Memory B cell (primary cell): ENCODE measurements around the gene UFSP2.

Experiments used
- ATAC-seq: fragments of 150-1000 bp; cut with Tn5 transposase; 2 replicates; pipeline ENCODE4 v1.10.0; 2021; ENCODE audit warnings: low read depth, mild to moderate bottlenecking, moderate library complexity
- DNase-seq, 2 donors: peaks; one replicate each; pipeline ENCODE4 v3.0.0; 2022; ENCODE audit warnings: low spot score in 2 of 2
- H3K27ac Mint-ChIP-seq: one replicate; pipeline ENCODE4 v1.8.0; 2022; ENCODE audit warnings: mild to moderate bottlenecking, moderate library complexity, mixed read lengths
- H3K27me3 Mint-ChIP-seq: one replicate; pipeline ENCODE4 v1.8.0; 2022; ENCODE audit warnings: mixed read lengths
- H3K36me3 Mint-ChIP-seq: one replicate; pipeline ENCODE4 v1.8.0; 2022; ENCODE audit warnings: mild to moderate bottlenecking, mixed read lengths
- H3K4me1 Mint-ChIP-seq: one replicate; pipeline ENCODE4 v1.8.0; 2022; ENCODE audit warnings: mixed read lengths
- H3K4me3 Mint-ChIP-seq: one replicate; pipeline ENCODE4 v1.8.0; 2022; ENCODE audit warnings: mild to moderate bottlenecking, moderate library complexity, mixed read lengths
- H3K9me3 Mint-ChIP-seq: one replicate; pipeline ENCODE4 v1.8.0; 2022; ENCODE audit warnings: mixed read lengths

Gene UFSP2

GRCh38 chr4:185425647-185426352, at the start of gene UFSP2:
UFSP2 (minus strand) TSS chr4:185425964; CDS start chr4:185425868, 96 bp downstream.
- peak within 1 kb of the TSS; percentile 96 for H3K27ac Mint-ChIP-seq

DNA sequence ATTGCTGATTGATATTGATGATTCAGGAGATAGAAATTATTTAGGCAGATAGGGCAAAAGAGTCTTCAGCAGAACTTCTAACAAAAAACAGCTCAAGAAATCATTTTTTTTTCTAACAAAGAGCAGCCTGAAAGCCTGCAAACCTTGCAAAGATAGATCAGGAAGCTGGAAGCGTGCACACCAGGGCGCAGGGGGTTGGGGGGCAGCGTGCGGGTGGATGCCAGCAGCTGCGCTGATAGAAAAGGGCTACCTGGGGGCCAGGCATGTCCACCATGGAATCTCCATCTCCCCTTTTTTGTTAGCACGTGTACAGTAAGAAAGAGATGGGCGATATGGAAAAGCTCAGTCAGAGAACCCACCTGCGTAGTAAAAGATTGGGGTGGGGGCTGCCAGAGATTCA, 47.5 kb upstream of the UFSP2 start:
- peaks cover 14% of the 10 kb centered on the region for H3K4me1 Mint-ChIP-seq
- H3K9me3 Mint-ChIP-seq, result no peaks in the 10 kb centered on the region
- ATAC-seq (no peak), DNase-seq (no peak)
- H3K27me3 Mint-ChIP-seq, result peaks cover 9% of the 10 kb centered on the region
- H3K36me3 Mint-ChIP-seq, result no peaks in the 10 kb centered on the region
- H3K4me3 Mint-ChIP-seq, result no peak overlapping the region
- H3K27ac Mint-ChIP-seq, result no peak overlapping the region

More at GRCh38 chr4:185425647-185426352, at the start of gene UFSP2:
- Mint-ChIP-seq H3K36me3 (peaks cover 8% of the 10 kb centered on the region), H3K4me3 (peak within 1 kb of the TSS; percentile 86), H3K9me3 (no peaks in the 10 kb centered on the region), H3K4me1 (peaks cover 20% of the 10 kb centered on the region), H3K27me3 (peaks cover 3% of the 10 kb centered on the region)
- peak; percentile 91 to 98 for DNase-seq
- ATAC-seq, result peak; percentile 84

DNA sequence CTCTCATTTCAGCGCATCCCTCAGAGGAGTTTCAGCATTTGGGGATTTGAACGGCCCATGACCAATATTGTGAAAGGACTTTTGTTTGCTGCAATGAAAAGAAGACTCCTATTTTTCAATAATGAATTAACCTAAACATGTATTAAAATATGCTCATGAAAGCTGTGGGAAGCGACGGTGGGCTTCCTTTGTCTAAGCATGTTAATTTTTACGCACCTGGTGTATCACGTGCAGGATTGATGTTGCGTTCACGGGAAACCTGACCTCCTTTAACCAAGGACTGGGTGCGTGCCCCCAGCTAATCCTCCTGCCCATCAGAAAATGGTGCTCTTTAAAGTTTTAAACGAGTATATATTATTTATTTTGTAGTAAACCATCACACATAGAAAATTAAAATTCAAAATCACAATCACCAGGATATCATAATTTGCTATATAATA, 46.4 kb upstream of the UFSP2 start:
- Mint-ChIP-seq H3K9me3 (no peaks in the 10 kb centered on the region), H3K4me3 (peak overlapping the region; percentile 93), H3K27ac (peak overlapping the region; percentile 93), H3K36me3 (no peaks in the 10 kb centered on the region), H3K4me1 (peaks cover 14% of the 10 kb centered on the region), H3K27me3 (peaks cover 5% of the 10 kb centered on the region)
- ATAC-seq, result no peak
- DNase-seq, result no peak

DNA sequence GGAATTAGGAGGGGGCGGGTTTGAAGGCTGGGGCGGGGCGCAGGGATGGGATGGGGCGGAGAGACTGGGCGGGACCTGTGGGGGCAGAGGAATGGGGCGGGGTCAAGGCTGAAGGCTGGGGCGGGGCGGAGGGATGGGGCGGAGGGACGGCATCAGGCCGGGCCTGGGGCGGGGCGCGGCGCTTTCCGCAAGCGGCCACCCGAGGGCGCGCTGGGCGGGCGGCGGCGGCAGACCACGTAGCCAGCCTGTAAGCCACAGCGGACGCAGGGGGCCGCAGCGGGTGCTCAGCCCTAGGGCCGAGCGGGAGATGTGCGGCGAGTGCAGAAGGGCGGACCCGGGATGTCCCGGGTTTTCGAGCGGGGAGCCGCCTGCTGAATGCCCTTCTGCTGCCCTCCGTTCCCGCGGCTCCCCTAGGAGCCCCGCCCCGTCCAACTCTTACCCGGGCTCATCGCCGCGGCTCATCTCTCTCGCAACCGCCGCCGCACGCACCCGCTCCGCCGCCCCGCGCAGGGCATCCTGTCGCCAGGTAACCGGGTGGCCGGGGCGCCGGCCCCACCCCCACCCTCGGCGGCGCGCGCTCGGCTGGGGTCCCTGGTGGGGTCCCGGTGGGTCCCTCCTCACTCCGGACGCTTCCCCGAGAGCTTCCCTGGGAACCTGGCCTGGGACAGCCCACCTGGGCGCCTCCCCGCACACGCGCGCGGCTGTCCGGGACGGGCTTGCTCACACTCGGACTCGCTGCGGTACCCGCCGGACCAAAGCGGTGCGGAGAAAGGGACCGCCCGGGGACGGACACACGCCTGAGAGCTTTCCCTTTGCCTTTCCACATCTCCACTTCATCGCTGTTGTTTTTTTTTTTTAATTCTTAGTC, 45.7 kb upstream of the UFSP2 start, which contains the start of gene CCDC110:
Gene CCDC110 (minus strand): TSS at position 499 of the 868 bp plus-strand sequence. CDS start 50 bp downstream, at position 449.
- Mint-ChIP-seq H3K27me3 (no peaks in the 10 kb centered on the region), H3K9me3 (no peaks in the 10 kb centered on the region), H3K36me3 (no peaks in the 10 kb centered on the region), H3K27ac (peak within 1 kb of the TSS; percentile 93), H3K4me1 (peaks cover 14% of the 10 kb centered on the region), H3K4me3 (peak within 1 kb of the TSS; percentile 93)
- ATAC-seq (peak; percentile 74), DNase-seq (peak; percentile 89 to 95)

DNA sequence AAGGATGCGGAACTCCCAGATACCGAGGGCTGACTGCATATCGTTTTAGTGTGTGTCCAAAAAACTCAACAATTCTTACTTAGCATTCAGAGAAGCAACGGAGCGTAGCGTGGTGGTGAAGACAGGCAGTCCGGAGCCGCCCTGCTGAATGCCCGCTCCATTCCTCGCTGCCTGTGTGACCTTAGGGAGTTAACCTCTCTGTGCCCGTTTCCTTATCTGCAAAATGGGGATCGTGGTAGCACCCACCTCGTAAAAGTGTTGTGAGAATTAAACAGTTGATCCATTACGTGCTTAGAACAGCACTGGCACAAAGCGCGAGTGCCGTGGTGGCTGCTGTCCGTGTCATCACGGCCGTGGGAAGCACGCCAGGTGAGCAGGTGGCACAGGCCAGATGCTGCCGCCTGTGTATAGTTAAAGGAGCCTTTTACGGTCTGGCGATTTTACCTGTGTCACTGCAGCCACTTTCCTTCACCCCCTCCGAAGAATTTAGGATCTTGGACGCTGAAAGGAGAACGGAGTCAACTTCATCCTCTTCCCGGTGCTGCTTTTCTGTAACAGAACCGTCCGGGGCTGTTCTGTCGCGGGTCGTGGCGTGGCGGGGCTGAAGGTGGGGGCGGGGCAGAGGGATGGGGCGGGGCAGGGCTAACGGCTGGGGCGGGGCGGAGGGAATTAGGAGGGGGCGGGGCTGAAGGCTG, 44.9 kb upstream of the UFSP2 start:
- no peaks in the 10 kb centered on the region for H3K36me3 Mint-ChIP-seq
- ATAC-seq, result peak; percentile 54
- H3K27me3 Mint-ChIP-seq, result no peaks in the 10 kb centered on the region
- peak overlapping the region; percentile 79 for H3K4me3 Mint-ChIP-seq
- peak overlapping the region; percentile 76 for H3K27ac Mint-ChIP-seq
- peak; percentile 55 to 64 for DNase-seq
- no peaks in the 10 kb centered on the region for H3K9me3 Mint-ChIP-seq
- peaks cover 14% of the 10 kb centered on the region for H3K4me1 Mint-ChIP-seq

DNA sequence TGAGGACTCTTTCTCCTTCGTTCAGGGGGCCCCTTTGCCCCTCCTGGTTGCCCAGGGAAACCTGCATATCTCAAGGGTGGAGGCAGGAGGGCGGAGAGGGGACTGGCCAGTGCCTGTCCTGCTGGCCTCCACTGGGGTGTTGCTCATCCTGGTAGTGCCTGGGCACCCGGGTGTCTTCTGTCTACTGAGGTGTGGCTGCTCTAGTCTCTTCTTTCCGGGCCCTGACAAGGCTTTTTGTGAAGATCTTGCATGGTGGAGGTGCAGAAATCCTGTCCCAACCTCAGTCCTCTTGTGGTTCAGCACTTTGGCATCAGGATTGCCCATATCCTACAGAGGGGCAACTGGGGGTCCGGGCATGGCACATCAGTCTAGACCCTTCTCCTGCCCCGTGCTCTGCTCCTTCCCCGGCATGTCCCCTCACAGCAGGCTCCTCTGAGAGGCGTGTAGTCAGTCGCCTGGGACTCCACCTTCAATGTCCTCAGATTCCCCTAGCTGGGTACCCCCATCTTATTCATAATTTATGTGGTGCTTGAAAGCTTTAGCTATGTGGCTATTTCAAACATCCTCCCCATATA, 43.9 kb upstream of the UFSP2 start:
- Mint-ChIP-seq H3K36me3 (no peaks in the 10 kb centered on the region), H3K9me3 (no peaks in the 10 kb centered on the region), H3K27me3 (no peaks in the 10 kb centered on the region), H3K4me3 (no peak overlapping the region), H3K4me1 (peaks cover 14% of the 10 kb centered on the region), H3K27ac (peak overlapping the region; percentile 76)
- DNase-seq (peak in 1 of 2 donors; percentile 22), ATAC-seq (no peak)

DNA sequence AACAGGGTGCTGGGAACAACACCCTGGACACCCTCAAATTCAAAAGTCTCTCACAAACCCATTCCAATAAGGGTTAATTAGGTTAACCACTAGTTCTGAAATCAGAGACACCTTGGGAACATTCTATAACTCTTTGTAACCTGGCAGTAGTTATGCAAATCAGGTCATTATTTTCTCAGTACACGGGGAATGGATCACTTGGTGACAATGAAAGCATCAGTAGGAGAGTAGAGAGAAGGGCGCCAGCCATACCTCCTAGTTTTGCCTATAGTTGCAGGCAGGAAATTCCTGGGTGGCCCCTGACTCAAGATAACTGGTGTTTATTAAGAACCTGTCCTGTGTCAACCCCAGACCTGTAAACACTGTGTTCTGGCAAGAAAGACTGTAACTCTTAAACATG, 43.2 kb upstream of the UFSP2 start:
- ATAC-seq (no peak), DNase-seq (no peak)
- Mint-ChIP-seq H3K27ac (peak overlapping the region; percentile 76), H3K4me3 (no peak overlapping the region), H3K4me1 (peaks cover 14% of the 10 kb centered on the region), H3K36me3 (no peaks in the 10 kb centered on the region), H3K9me3 (no peaks in the 10 kb centered on the region), H3K27me3 (no peaks in the 10 kb centered on the region)

GRCh38 chr4:185467991-185468390, 42.2 kb upstream of the UFSP2 start:
- no peaks in the 10 kb centered on the region for H3K36me3 Mint-ChIP-seq
- no peak overlapping the region for H3K4me3 Mint-ChIP-seq
- H3K27ac Mint-ChIP-seq, result no peak overlapping the region
- peaks cover 14% of the 10 kb centered on the region for H3K4me1 Mint-ChIP-seq
- DNase-seq, result no peak
- ATAC-seq, result no peak
- no peaks in the 10 kb centered on the region for H3K9me3 Mint-ChIP-seq
- H3K27me3 Mint-ChIP-seq, result no peaks in the 10 kb centered on the region

DNA sequence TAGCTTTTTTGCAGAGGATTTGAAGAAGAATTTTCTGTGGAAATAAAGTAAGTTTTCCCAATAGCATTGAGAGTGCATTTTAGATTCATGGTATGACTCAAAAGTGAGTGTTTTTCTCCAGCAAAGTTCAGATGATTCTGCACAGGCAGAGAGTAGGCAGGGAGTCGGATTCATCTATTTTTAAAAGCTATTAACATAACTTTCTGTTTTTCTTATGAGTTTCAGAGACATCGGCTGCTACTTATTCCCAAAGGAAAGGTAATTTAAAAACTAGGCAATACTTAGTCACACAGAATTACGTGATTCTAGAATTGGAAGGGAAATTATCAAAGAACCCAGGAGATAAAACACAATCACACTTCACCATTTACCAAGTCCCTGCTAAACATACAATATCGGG, 41.3 kb upstream of the UFSP2 start:
- Mint-ChIP-seq H3K27me3 (no peaks in the 10 kb centered on the region), H3K36me3 (no peaks in the 10 kb centered on the region), H3K9me3 (no peaks in the 10 kb centered on the region), H3K4me1 (peaks cover 14% of the 10 kb centered on the region), H3K4me3 (no peak overlapping the region), H3K27ac (no peak overlapping the region)
- DNase-seq (no peak), ATAC-seq (no peak)

DNA sequence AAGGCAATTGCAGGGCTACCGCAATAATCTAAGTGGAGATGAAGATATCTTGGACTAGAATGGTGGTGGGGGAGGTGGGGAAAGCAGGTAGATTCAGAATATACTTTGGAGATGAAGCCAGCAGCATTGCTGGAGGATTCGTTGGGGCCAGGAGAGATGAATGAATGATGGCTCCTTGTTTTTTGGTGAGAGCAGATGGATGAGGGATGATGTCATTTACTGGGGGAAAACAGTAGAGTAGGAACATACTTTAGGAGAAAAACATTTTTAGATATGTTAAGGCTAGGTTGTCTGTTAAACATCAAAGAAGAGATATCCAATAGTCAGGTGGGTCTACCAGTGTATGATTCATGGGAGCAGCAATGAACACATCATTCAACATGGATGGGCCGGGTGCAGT, 39.9 kb upstream of the UFSP2 start:
- Mint-ChIP-seq H3K4me3 (no peak overlapping the region), H3K9me3 (no peaks in the 10 kb centered on the region), H3K27ac (no peak overlapping the region), H3K27me3 (peaks cover 3% of the 10 kb centered on the region), H3K36me3 (no peaks in the 10 kb centered on the region), H3K4me1 (peaks cover 11% of the 10 kb centered on the region)
- ATAC-seq (no peak), DNase-seq (no peak)

GRCh38 chr4:185464887-185465286, 39.1 kb upstream of the UFSP2 start:
- Mint-ChIP-seq H3K4me3 (no peak overlapping the region), H3K36me3 (no peaks in the 10 kb centered on the region), H3K9me3 (no peaks in the 10 kb centered on the region), H3K27ac (no peak overlapping the region), H3K4me1 (peaks cover 6% of the 10 kb centered on the region), H3K27me3 (peaks cover 5% of the 10 kb centered on the region)
- no peak for ATAC-seq
- no peak for DNase-seq

DNA sequence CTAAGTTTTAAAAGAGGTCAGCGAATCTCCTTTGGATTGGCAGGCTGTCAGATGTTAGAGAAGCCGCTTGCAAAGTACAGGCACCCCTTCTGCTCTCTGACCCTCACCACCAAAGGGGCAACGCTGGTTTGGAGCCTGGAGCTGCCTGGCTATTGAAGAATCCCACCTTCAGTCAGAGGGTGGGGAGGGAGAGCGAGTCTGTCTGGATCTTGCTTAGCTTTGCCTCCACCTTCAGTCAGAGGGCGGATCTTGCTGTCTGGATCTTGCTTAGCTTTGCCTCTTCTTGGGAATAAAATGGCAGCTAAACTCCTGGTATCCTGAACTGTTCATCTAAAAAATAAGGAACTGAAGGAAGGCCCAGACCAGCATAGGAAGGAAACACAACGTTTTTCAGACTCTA, 38.4 kb upstream of the UFSP2 start:
- Mint-ChIP-seq H3K27ac (no peak overlapping the region), H3K4me3 (no peak overlapping the region), H3K4me1 (no peaks in the 10 kb centered on the region), H3K27me3 (peaks cover 5% of the 10 kb centered on the region), H3K36me3 (no peaks in the 10 kb centered on the region), H3K9me3 (no peaks in the 10 kb centered on the region)
- no peak for DNase-seq
- ATAC-seq, result no peak

DNA sequence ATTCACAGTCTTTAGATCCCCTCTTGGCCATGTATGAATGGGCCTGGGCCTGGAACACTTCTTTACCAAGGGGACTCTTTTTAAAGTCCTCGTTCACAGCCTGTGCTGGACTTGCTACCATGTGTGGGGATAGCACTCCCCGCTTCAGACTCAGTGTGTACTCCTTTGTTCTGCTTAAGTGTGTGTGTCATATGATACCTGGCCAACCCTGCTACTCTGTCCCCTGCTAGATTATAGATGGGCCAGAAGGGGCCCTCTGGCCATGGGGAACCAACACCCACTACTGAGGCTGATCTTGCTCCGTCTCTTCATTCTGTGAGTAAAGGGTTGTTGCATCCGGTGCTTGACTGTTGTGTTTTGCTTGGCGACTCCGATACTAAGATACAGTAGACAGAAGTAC, 37.8 kb upstream of the UFSP2 start:
- H3K27me3 Mint-ChIP-seq, result peaks cover 5% of the 10 kb centered on the region

More for the DNA sequence above, 37.8 kb upstream of the UFSP2 start:
- DNase-seq (no peak), ATAC-seq (no peak)
- H3K4me1 Mint-ChIP-seq, result no peaks in the 10 kb centered on the region
- H3K27ac Mint-ChIP-seq, result no peak overlapping the region
- no peak overlapping the region for H3K4me3 Mint-ChIP-seq
- no peaks in the 10 kb centered on the region for H3K9me3 Mint-ChIP-seq
- no peaks in the 10 kb centered on the region for H3K36me3 Mint-ChIP-seq
